Activated naive CD4-positive, alpha-beta T cell treated with Interleukin-2 at 50 U/mL for 16 hours (primary cell): ENCODE data around the gene ZFAND6.
"Not testable (repeated sequence)": the region's sequence is repeated elsewhere in the genome, so short reads cannot be mapped to it uniquely, and the experiment has no call there.

Experiments used
- DNase-seq: peaks from one replicate; pipeline ENCODE4 v3.0.0-alpha.2; 2020

Gene ZFAND6

DNA sequence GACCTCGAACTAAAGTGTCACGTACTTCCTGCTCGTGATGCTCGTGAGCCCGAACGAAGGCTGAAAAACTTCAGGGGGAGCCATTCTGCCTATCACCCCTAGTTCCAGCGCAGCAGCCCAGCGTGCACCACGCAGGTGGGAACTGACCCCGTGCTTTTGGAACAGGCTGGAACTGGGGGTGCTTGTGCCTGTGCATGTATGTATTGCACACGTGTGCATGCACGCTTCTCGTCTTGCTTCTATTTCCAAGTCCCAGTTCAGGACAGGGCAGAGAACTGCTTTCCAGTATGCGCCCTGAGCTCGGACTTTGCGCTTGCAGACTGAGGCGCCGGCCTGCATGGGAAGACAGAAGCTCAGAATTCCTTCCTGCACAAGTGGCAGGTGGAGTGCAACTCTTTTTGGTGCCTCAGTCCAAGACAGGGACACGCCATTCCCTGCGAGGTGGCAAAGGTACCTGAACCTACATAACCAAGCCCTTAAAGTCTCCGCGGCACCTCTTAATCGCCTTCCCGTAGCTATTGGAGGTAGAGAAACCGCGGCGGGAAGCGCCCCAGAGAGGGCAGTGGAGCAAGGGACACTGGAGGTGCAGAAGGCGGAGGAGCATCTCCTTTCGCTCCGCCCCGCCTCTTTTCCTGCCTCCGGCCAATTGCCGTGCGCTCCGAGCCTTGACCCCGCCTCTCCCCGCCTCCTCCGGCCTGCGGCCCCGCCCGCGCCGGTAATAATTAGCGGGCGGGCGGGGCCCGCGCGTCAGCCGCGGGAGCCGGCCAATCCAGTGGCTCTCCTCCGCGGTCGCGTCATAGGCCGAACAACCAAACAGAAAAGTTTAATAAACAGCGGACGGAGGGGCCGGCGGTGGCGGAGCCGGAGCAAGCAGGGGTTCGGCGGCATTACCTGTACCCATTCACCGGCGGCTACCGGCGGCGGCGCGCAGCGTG is at the start of gene ZFAND6:
ZFAND6 (plus strand) TSS at position 826 of the 935 bp plus-strand sequence. CDS start 60,669 bp downstream, outside the sequence.
- DNase-seq: peak; percentile 96

GRCh38 chr15:80010131-80010673 is 49.3 kb upstream of the ZFAND6 start:
- DNase-seq: no peak

DNA sequence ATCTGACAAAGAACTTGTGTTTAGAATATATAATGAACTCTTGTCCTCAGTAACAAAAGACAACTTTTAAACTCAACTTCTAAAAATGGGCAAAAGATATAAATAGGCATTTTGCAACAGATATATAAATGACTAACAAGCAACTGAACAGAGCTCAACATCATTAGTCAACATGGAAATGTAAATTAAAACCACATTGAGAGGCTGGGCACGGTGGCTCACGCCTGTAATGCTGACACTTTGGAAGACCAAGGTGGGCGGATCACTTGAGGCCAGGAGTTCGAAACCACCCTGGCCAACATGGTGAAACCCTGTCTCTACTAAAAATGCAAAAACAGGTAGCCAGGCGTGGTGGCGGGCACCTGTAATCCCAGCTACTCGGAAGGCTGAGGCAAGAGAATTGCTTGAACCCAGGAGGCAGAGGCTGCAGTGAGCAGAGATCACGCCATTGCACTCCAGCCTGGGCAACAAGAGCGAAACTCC is 48.4 kb upstream of the ZFAND6 start:
- not testable (repeated sequence) for DNase-seq

DNA sequence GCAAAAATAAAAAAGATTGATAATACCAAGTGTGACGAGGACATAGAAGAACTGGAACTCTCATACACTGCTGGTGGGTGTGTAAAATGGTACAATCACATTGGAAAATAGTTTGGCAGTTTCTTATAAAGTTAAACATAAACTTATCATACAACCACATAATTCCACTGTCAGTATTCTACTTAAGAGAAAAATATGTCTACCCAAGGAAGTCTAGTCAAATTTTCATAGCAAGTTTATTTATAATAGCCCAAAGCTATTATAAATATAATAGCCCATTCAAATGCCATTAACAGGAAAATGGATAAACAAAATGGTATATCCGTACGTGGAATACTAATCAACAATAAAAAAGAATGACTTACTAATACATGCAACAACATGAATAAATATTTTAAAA is 47.9 kb upstream of the ZFAND6 start:
- no peak for DNase-seq

- DNase-seq: no peak
Observed at GRCh38 chr15:80012060-80012726, 47.3 kb upstream of the ZFAND6 start.

GRCh38 chr15:80014186-80014585 is 45.3 kb upstream of the ZFAND6 start:
- DNase-seq: not testable (repeated sequence)

GRCh38 chr15:80015156-80015555 is 44.3 kb upstream of the ZFAND6 start:
- DNase-seq: no peak

GRCh38 chr15:80016506-80016905 is 43.0 kb upstream of the ZFAND6 start:
- DNase-seq: not testable (repeated sequence)

GRCh38 chr15:80017139-80017538 is 42.3 kb upstream of the ZFAND6 start:
- DNase-seq: not testable (repeated sequence)

DNA sequence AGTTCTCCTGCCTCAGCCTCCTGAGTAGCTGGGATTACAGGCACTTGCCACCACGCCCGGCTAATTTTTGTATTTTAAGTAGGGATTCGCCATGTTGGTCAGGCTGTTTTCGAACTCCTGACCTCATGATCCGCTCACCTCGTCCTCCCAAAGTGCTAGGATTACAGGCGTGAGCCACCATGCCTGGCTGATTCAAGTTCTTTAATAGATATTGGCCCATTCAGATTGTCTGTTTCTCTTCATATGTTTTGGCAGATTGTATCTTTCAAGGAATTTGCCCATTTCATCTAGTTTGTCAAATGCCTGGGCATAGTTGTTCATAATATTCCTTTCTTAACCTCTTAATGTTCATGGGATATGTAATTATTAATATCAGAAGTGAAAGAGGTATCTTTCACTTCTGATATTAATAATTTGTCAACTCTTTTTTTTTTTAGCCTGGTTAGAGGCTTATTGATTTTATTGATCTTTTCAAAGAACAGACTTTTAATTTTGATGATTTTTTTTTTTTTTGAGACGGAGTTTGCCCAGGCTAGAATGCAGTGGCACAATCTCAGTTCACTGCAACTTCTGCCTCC is 40.2 kb upstream of the ZFAND6 start:
- no peak for DNase-seq

DNA sequence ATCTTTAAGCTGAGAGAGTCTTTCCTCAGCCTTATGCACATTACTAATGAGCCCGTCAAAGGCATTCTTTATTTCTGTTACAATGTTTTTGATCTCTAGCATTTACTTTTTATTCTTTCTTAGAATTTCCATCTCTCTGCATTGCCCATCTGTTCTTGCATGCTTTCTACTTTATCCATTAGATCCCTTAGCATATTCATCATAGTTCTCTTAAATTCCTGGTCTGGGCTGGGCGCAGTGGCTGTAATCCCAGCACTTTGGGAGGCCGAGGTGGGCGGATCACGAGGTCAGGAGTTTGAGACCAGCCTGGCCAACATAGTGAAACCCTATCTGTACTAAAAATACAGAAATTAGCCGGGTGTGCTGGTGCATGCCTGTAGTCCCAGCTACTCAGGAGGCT is 39.3 kb upstream of the ZFAND6 start:
- not testable (repeated sequence) for DNase-seq

GRCh38 chr15:80020731-80021130 is 38.7 kb upstream of the ZFAND6 start:
- no peak for DNase-seq

GRCh38 chr15:80026310-80026709 is 33.2 kb upstream of the ZFAND6 start:
- no peak for DNase-seq

GRCh38 chr15:80026754-80027153 is 32.7 kb upstream of the ZFAND6 start:
- no peak for DNase-seq

GRCh38 chr15:80028937-80029336 is 30.5 kb upstream of the ZFAND6 start:
- no peak for DNase-seq

DNA sequence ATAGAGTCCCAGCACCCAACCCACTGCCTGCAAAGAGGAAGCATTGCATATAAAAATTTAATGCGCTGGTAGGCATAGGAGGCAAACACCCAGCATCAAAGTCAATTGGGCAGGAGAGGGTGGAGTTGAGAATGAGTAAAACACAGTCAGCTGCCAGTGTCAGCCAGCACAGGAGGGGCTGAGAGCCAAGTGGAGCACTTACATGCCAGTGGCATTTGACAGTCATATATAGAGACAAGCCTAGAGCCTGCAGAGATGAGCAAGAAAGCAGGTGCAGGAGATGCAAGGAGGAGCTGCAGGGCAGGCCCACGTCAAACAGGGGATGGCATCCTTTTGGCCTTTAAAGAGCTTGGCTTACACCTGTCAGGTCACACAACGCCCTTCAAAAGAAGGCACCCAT is 27.6 kb upstream of the ZFAND6 start:
- DNase-seq: no peak

DNA sequence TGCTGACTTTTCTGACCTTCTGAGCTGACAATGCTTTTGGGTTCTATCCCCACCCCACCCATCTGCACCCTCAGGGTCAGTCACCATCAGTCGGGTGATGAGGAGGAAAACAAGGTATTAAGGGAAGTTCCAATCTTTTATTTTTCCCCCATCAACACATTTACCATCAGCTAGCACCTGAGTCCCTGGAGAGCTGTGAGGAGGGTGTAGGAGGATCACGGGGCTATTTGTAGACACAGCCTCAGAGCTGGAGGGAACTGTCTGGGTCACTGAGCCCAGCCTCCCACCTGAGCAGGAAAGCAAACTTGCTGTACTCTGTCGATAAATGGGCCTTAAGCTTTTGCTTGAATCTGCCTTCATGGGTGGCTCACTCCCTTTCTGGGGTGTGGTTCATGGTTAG is 24.8 kb upstream of the ZFAND6 start:
- DNase-seq: no peak

- DNase-seq: no peak
Observed at GRCh38 chr15:80036071-80036470, 23.4 kb upstream of the ZFAND6 start.

- no peak for DNase-seq
Observed at GRCh38 chr15:80041494-80042253, 17.8 kb upstream of the ZFAND6 start.

GRCh38 chr15:80042568-80042967 is 16.9 kb upstream of the ZFAND6 start:
- DNase-seq: no peak

DNA sequence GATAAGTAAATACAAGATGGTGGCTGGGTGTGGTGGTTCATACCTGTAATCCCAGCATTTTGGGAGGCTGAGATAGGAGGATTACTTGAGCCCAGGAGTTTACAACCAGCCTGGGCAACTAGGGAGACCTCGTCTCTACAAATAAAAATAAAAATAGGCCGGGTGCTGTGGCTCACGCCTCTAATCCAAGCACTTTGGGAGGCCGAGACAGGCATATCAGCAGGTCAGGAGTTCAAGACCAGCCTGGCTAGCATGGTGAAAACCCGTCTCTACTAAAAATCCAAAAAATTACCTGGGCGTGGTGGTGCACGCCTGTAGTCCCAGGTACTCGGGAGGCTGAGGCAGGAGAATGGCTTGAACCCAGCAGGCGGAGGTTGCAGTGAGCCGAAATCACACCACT is 14.3 kb upstream of the ZFAND6 start:
- not testable (repeated sequence) for DNase-seq

DNA sequence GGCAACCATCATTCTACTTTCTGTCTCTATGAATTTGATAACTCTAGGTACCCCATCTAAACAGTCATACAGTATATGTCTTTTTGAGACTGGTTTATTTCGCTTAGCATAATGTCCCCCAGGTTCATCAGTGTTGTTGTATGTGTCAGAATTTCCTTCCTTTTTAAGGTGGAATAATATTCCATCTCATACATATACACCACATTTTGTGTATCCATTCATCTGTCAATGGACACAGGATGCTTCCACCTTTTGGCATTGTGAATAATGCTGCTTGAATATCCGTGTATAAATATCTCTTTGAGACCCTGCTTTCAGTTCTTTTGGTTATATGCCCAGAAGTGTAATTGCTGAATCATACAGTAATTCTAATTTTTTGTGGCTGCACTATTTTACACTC is 10.4 kb upstream of the ZFAND6 start:
- no peak for DNase-seq
